Stimulated activated CD4-positive, alpha-beta T cell treated with anti-CD3 and anti-CD28 coated beads, Interleukin-4, amount 100 ng/mL, for 48 hours (primary cell): ENCODE measurements around the gene TRPM3.

ENCODE experiments used
- DNase-seq, 2 donors: peaks; one replicate each; pipeline ENCODE4 v3.0.0-alpha.2; 2020; ENCODE audit warnings: low read depth in 2 of 2

The TRPM3 gene

DNA sequence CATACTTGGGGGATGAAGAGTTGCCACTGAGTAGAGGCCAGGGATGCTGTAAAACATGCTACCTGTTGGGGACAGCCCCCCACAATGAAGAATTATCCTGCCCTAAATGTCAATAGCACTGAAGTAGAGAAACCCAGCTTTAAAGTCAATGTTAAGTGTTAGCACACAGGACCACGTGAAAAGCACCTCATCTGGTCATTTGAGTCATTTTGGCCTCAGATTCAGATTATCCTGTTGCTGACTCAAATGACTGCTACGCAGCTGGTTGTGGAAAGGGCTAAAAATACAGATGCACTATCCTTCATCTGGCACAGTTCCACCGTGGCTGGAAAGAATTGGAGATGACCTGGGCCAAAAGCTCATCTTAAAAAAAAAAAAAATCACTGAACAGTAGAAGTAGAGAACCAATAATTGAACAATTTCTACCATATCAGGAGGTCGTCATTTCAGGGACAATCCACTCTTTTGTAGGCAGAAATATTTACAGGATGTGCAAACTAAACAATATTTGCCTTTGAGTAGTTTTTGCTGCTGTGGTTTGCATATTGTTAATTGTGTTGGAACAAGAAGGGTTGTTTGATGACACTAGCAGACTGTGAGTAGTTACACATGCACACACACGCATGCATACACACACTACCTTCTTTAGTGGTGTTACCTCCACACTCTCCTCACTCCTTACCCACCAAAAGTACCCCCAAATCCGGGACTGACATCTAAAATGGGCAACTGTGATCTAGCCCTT lies 511.7 kb downstream of the TRPM3 start:
- DNase-seq: no peak

DNA sequence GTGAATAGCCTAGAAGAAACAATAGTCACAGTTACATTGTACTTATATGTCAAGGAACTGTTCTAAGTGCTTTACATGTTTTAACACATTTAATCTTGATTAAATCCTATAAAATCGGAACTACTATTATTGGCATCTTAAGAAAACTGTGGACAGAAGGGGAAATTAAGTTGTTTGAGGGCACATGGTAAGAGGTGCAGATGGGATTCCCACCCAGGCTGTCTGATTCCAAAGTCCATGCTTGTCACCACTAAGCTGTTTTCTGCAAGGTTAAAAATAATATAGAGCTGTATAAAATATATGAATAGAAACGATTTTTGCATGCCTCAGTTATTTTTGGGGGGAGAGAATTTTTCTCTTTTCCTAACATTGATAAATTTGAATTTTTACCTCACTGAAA lies 512.4 kb downstream of the TRPM3 start:
- no peak for DNase-seq

DNA sequence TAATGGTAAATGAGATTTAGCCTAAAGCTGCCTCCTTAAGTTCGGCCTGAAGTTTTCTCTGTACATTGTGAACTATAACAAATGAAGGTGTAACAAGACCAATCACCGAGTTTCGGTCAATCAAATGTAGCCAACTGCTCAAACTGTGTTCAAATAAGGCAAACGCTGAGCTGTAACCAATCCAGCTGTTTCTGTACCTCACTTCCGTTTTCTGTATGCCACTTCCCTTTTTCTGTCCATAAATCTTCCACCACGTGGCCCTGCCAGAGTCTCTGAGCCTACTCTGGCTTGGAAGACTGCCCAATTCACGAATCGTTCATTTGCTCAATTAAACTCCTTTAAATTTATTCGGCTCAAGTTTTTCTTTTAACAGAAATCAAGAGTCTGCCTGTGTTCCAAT lies 513.5 kb downstream of the TRPM3 start:
- DNase-seq: no peak

DNA sequence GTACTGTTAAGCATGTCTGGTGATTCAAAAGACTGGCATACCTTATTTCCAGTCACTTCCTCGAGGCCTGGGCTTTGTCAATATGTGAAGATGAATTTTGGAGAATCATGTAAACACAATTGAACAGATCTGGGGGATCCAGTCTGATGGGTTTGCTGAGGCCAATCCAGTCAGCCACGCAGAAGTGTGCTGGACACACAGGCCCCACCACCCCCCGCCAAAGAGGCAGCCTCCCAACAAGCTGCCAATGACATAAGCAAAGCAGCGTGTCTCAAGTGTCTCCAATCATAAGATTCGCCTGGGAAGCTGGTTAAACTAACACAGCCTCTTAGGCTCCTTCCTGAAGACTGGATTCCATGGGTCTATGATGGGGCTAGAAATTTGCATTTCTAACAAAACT lies 514.1 kb downstream of the TRPM3 start:
- DNase-seq: no peak

DNA sequence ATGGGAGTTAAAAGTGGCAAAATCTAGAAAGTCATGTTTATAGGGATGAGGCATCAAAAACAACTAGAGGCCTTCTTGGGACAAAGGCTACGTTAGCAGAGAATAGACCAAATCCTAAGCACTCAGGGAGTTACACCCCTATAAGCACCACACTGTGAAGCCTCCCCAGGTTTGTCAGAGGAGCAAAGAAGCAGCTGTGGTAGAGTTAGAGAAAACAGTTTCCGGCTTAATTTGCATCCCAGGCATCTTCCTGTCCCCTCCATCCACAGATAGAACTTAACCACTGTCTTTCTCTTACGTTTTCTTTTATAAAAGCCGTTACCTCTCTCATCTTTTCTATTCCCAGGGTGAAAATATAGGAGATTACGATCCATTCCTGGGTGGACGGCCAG lies 518.4 kb downstream of the TRPM3 start:
- DNase-seq: no peak

DNA sequence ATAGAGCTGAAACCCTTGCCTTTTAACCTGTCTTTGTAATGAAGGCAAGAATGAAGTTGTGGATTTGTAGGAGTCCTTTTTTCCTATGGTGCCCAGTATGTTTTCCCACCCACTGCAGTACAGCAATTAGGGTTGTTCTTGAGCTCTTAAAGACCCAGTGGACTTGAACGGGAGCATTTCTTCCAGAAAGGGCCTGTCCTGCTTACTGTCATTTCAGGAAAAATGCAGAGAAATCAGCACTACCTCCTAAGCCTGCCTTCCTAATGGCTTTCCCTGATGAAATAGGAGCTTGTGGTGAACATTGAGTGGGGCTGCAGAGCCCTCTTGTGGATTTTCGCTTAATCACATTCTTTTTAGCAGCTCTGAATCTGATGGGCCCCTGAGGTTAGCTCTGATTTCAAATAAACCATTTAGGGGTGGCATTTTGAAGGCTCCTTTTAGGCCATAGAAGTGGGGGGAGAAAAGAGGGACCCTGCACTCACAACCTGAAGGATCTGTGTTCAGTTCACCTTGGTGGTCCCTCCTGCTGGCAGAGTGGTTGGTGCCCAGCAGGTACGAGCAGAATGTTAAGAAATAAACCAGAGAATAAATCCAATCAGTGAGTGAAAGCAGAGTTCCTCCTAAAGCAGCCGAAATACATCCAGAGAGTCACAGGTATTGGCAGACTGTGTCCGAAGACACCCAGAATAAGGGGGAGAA lies 519.0 kb downstream of the TRPM3 start:
- peak; percentile 16 to 23 for DNase-seq

DNA sequence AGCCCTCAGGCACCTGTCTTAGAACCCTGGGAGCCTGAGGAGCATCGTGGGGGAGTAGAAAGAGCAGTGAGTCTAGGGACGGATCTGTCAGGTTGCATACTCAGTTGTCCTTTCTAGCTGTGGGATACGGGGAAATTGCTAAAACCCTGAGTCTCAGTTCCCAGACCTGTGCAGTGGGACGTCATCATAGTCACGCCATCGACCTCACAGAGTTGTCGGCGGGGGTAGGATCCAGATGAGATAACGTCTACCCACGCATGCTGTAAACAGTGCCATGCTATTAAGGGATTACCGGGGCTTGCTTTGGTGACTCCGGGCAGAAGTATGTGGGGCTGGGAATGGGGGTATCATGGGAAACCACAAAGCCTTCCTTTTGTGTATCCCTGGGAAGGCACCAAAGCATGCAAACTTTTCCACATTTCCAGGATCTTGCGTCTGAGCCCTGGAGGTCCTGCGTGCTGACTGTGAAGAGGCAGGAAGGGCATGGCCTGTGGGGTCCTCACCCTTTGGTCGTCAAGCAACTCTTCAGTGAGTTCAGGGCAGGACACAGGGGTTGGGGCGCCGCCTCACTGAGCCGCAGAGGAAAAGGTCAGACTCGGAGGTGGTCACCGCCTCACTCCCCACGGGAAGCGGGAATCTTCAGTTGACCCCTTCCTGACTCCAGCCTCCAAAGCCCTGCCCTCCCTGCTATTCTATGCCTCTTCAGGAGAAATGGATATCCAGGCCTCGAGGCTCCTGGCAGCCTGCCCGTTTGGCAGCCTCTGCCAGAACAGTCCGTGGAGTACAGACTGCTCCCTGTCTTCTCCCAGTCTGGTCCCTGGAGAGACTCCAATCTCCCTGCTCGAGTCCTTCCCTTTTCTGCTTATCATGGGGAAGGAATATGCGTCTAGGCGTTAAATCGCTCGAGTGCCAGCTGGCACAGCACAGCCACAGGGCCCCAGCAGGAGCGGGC lies 520.1 kb downstream of the TRPM3 start:
- no peak for DNase-seq

DNA sequence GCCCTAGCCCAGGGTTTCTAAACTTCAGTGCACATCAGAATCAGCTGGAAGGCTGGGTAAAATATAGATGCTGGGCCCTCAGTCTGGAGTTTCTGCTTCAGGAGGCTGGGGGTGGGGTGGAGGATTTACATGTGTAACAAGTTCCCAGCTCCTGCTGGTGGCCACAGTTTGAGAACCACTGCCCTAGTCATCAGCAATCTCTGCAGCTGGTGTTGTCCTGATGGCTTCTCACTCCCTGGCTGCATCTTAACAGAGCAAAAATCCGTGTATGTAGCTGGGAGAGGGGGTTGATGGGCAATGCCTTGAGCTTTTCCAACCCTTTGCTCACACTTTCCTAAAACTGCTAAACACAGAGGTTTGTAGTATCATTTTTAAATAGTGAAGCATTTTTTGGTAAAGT lies 520.9 kb downstream of the TRPM3 start:
- DNase-seq: no peak

DNA sequence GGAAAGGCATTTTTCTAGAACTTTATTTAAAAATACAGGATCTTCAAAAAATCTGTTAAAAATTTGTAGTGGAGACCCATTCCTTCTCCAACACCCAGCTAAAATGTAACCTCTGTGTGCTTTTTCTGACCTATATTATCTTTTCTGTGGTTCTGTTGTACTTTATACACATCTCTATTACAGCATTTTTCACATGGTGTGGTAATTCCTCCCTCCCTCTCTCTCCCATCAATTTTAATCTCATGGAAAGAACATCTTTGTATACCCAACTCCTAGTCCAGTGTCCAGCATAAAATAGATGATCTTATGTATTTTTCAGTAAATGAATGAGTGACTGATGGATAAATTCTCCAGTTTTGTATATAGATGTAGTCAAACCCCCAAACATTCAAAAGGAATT lies 523.5 kb downstream of the TRPM3 start:
- no peak for DNase-seq

DNA sequence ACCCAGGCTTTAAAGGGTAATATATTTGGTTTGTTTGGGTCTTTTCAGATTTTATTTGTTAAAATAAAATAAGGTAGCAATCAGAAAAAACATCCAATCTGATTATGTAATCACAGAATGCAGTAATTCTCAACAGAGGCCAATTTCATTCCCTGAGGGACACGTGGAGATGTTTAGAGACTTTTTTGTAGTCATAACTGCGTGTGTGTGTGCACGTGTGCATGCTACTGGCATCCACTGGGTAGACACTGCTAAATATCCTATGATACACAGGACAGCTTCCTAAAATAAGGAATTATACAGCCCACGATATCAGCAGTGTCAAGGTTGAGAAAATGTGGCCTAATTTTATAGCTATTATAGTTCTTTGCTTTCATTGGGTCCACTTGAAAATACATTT lies 526.2 kb downstream of the TRPM3 start:
- DNase-seq: no peak

DNA sequence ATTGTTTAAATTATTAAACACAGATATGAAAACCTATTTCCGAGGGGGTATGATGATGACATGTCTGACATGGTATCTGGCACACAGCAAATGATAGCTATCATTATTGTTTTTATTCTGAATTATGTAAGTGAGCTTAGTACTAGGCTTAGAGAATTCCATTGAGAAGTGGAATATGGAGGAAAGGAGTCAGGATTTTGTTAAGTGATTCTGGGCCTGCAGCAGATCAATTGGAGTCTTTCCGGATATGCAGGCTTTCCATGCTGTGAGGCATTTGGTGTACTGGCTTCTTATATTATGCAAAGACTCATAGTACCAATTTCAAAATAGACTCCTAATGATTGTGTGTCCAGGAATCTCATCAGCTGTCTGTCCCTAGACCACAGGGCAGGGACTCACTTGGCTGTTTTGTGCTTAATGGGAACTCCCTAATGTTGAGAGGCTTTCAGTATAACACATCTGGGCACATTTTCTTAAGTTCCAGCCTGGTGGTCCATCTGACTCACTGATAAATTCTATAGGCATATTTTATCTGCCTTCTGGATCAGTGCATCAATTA lies 527.0 kb downstream of the TRPM3 start:
- DNase-seq: no peak

DNA sequence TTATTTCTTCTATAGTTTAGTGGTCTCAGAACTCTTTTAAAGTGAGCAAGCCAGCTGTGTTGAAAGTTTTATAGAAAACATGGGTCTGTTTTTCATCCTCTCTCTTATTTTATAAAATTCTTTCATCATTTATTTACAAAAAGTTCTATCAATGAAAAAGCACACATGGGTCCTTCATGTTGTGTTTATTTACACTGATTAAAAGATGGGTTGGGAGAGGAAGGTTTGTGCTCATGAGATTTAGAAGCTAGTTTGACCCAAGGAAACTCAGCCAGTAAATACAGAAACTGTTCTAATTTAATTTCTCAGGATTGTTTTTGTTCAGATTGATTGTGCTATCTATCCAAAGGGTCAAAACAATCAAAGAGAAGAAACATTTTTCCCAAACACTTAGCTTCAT lies 528.2 kb downstream of the TRPM3 start:
- DNase-seq: no peak

DNA sequence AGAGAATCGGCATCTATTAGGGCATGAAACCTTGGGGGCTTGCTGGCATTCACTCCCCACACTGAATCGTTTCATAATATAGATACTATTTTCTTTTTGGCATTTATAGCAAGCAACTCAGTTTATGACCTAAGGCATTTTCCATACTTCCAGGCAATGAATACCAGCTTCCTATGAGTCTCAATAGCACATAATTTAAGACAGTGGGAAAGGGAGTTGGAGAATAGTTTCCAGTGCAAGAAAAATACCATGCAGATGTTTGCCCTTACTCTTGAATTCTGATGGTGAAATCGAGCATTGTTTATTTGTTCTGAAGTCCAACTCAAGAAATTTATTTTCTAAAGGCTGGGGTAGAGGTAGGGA lies 531.1 kb downstream of the TRPM3 start:
- DNase-seq: no peak

DNA sequence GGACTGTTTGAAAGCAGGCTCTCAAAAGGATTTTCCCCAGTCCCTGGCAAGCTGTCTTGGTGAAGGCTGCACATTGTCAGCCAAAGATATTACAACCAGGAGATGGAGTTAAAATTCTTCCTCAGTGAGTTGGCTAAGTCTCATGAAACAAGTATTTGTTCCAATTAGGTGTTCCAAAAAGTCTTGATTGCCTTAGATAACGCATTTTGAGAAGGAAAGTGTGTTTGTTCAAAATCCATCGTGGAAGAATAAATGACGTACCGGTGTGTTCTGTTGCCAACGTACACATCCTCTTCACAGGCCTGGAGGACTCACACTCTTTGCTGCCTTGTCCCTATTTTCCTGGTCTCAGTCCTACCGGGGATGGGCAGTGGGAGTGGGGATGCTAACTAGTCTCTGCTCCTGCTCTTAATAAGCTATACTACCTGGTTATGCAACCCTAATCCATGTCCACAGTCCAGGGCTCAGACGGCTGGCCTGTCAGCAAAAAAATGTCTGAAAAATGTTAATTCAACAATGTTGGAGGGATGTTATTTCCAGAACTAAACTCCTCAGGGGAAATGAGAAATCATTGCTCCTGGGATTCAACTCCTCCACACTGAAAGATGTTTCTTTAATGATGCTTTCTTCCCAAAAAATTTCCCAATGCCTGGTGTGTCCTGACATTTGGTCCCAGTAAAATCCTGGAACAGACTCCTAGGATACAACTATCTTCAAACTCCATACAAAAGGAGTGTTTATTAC lies 531.7 kb downstream of the TRPM3 start:
- DNase-seq: no peak

DNA sequence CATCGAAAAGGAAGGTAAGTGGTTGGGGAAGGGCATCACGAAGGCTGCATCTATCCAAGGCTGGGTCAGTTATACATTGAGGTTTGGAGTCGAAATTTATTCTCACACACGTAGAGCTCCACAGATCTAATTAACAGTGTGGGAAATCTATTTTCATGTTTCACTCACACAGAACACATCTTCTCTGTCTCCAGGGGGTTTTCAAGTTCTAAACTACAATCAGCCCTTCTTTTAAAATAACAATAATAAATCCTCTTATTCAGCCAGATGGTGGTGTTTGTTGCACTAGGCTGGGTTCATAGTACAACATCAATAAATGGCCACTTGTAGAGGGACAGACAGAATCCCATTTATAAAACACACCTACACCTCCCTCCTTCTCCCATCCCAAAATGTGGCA lies 532.4 kb downstream of the TRPM3 start:
- no peak for DNase-seq

DNA sequence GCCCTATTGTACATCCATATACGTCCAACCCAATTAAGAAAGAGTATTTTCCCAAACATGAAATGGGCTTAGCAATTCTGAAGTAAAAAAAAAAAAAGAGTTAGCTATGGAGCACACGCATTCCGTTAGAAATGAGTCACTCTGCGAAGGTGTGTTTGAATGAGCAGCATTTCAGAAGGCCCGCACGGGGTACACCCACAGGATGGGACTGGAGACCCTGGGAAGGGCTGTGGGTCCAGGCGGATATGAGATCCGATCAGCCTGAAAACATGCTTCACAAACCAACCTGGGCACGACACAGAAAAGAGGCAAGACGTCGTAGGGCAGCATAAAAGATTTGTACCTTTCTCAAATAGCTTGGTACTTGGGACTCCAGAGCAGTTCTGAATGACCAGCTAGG lies 533.0 kb downstream of the TRPM3 start:
- DNase-seq: no peak

DNA sequence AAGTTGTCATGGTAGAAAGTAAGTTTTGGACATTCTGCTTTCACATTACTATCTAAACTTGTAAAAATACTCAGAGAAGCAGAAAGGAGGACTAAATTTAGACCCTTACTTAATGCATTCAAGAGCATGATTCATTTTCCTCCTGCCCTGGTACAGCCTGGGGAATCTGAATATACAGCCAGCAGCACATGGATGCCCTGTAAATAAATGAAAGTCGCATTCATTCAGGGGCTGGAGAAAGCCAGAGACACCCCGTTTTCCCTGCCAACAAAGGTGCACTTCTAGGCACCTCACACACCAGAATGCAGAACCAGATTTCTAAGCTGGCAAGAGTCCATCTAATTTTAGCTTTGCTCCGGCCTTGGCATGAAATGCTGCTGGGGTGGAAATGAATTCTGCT lies 534.2 kb downstream of the TRPM3 start:
- DNase-seq: no peak

DNA sequence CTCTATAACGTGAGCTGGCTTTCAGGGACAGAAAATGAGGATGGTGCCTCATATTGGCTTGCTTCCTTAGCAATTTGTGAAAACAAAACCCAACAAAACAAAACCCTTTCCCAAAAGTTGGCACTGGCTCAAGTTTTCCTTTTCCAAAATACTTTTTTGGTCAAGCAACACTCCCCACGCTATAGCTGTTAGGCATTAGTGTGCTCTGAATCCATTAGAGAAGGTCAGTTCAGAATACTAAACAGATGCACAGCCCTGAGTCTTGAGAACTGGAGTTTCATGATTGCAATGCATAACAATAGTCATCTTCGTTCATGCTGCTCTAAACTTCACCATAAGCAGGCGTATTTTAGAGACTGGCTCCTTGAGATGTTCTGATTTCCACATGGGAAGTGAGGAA lies 534.9 kb downstream of the TRPM3 start:
- DNase-seq: no peak

DNA sequence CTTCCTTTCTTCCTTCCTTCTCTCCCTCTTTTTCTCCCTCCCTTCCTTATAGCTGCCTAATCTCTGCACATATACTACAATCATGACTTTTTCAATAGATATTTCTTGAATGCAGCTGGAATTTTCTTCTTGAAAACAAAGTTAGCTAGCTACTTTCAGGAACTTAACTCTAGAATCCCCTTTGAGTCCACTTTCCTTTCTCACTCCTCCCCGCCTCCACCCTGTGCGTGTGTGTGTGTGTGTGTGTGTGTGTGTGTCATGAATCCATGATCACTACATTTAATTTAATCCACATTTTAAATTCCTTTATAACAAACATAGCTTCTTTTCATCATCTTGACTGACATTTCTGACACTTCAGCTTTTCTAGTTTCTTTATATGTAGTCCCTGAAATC lies 539.5 kb downstream of the TRPM3 start:
- no peak for DNase-seq

DNA sequence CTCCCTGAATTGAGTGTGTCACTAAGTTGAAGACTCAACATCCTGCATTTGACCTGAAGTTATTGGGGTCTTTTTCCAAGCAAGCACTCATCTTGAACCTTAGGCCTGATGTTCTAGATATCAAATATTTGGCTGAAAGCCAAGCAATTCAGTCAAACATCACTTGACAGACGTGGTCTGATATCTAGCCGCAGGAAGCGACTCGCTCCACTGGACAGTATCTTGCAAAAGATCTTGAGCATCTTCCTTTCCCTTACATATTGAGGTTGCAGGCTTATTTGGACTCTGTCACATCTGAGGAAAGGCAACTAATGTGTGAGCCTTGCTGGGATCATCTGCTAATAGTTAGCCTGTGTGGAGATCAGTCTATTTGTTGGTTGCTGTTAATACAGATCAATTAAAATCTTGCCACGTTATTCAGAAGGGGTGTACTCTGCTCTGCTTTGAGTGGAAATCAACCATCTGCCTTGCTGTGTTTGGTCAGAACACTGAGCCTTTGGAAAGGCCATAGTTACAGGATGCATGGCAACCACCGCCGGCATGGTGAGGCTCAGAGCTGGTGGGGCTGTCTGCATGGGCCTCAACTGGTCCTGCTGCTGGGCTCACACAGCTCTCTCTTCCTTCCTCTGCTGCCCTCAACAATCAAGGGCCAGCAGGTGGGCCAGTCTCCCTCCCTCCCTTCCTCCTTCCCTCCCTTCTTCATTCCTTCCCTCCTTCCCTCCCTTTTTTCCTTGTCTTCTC lies 540.0 kb downstream of the TRPM3 start:
- no peak for DNase-seq
